HEK293 (cell line): ENCODE data around the gene PAX6.

Source experiments
- CTCF ChIA-PET: fragments of 350-600 bp; formaldehyde crosslinking; extraction: SDS; loops from one replicate; lab custom pipeline; 2021; ENCODE audit warnings: antibody characterized with exemption; lab: Yijun Ruan, JAX
- POLR2A ChIA-PET: fragments of 300-600 bp; formaldehyde crosslinking; extraction: SDS; loops from one replicate; lab custom pipeline; 2020; ENCODE audit warnings: antibody characterized with exemption, inconsistent platforms; lab: Yijun Ruan, JAX
- H3K27ac ChIP-seq: fragments of 200-500 bp; sonication (Bioruptor generic); 2 replicates; pipeline ENCODE4 v1.5.1; 2014; ENCODE audit warnings: low read depth, low read length, control low read depth, inconsistent platforms; ENCODE audit errors: extremely low read depth
- H3K36me3 ChIP-seq, 2 experiments: fragments of 200-500 bp in 1 of 2; sonication (Bioruptor generic) in 1 of 2; 1 replicate in 1 of 2; 2 replicates in 1 of 2; pipeline ENCODE4 v1.5.1; 2014 to 2017; ENCODE audit warnings: inconsistent platforms in 2 of 2, low read length in 2 of 2; ENCODE audit not compliant: control insufficient read depth in 2 of 2, insufficient read depth in 1 of 2
- H3K4me1 ChIP-seq: fragments of 200-500 bp; sonication (Bioruptor generic); 2 replicates; pipeline ENCODE4 v1.5.1; 2014; ENCODE audit warnings: mild to moderate bottlenecking, low read length, inconsistent platforms; ENCODE audit not compliant: control insufficient read depth, insufficient read depth
- H3K4me3 ChIP-seq: 2 replicates; pipeline ENCODE4 v1.5.1; 2011; ENCODE audit warnings: low read depth, mild to moderate bottlenecking, control low read depth, low read length, moderate library complexity
- H3K9me3 ChIP-seq: fragments of 200-500 bp; sonication (Bioruptor generic); 2 replicates; pipeline ENCODE4 v1.5.1; 2014; ENCODE audit warnings: low read depth, low read length, inconsistent platforms; ENCODE audit not compliant: control insufficient read depth, insufficient read depth
- GLI2 ChIP-seq: fragments of 450-650 bp; formaldehyde crosslinking; IDR thresholded peaks from 2 replicates; pipeline ENCODE4; 2017; ENCODE audit warnings: missing biosample characterization, missing genetic modification characterization, low read depth, borderline replicate concordance
- GLI4 ChIP-seq: fragments of 450-650 bp; formaldehyde crosslinking; IDR thresholded peaks from 2 replicates; pipeline ENCODE4 v1.5.1; 2016; ENCODE audit warnings: missing biosample characterization, missing genetic modification characterization
- IKZF3 ChIP-seq: fragments of 450-650 bp; IDR thresholded peaks from 2 replicates; pipeline ENCODE4 v1.5.0; 2018; ENCODE audit warnings: missing biosample characterization, mild to moderate bottlenecking, missing genetic modification characterization, moderate library complexity
- KLF16 ChIP-seq: fragments of 450-650 bp; formaldehyde crosslinking; IDR thresholded peaks from 2 replicates; pipeline ENCODE4 v1.5.1; 2017; ENCODE audit warnings: missing biosample characterization, missing genetic modification characterization
- SALL2 ChIP-seq: fragments of 450-650 bp; formaldehyde crosslinking; IDR thresholded peaks from 2 replicates; pipeline ENCODE4 v1.5.0; 2017; ENCODE audit warnings: missing biosample characterization, mild to moderate bottlenecking, missing genetic modification characterization, borderline replicate concordance
- TRIM28 ChIP-seq: IDR thresholded peaks from 2 replicates; pipeline ENCODE4 v1.6.1; 2011; ENCODE audit warnings: low read length, control low read depth, borderline replicate concordance
- ZFHX2 ChIP-seq: fragments of 450-650 bp; formaldehyde crosslinking; conservative IDR thresholded peaks from 2 replicates; pipeline ENCODE4 v1.5.1; 2016; ENCODE audit warnings: missing biosample characterization, missing genetic modification characterization
- ZFP3 ChIP-seq: fragments of 450-650 bp; formaldehyde crosslinking; IDR thresholded peaks from 2 replicates; pipeline ENCODE4 v1.5.1; 2016; ENCODE audit warnings: low read depth, missing biosample characterization, missing genetic modification characterization
- ZNF133 ChIP-seq: fragments of 450-650 bp; formaldehyde crosslinking; IDR thresholded peaks from 2 replicates; pipeline ENCODE4 v1.5.1; 2016; ENCODE audit warnings: missing biosample characterization, missing genetic modification characterization
- ZNF140 ChIP-seq: fragments of 450-650 bp; formaldehyde crosslinking; IDR thresholded peaks from 2 replicates; pipeline ENCODE4 v1.5.1; 2016; ENCODE audit warnings: missing biosample characterization, missing genetic modification characterization
- ZNF211 ChIP-seq: fragments of 450-650 bp; formaldehyde crosslinking; IDR thresholded peaks from 2 replicates; pipeline ENCODE4 v1.5.1; 2016; ENCODE audit warnings: low read depth, missing biosample characterization, missing genetic modification characterization
- ZNF350 ChIP-seq: fragments of 450-650 bp; formaldehyde crosslinking; IDR thresholded peaks from 2 replicates; pipeline ENCODE4 v1.5.0; 2017; ENCODE audit warnings: missing biosample characterization, mild to moderate bottlenecking, missing genetic modification characterization
- ZNF610 ChIP-seq: fragments of 450-650 bp; formaldehyde crosslinking; IDR thresholded peaks from 2 replicates; pipeline ENCODE4 v1.5.1; 2016; ENCODE audit warnings: missing biosample characterization, missing genetic modification characterization, borderline replicate concordance
- ZNF621 ChIP-seq: fragments of 450-650 bp; formaldehyde crosslinking; IDR thresholded peaks from 2 replicates; pipeline ENCODE4 v1.5.1; 2017; ENCODE audit warnings: missing biosample characterization, missing genetic modification characterization
- ZNF629 ChIP-seq: fragments of 450-650 bp; formaldehyde crosslinking; IDR thresholded peaks from 2 replicates; pipeline ENCODE4 v1.5.1; 2017; ENCODE audit warnings: missing biosample characterization, missing genetic modification characterization
- ZNF747 ChIP-seq: fragments of 450-650 bp; formaldehyde crosslinking; IDR thresholded peaks from 2 replicates; pipeline ENCODE4 v1.5.1; 2016; ENCODE audit warnings: missing biosample characterization, missing genetic modification characterization
- ZNF776 ChIP-seq: fragments of 450-650 bp; formaldehyde crosslinking; IDR thresholded peaks from 2 replicates; pipeline ENCODE4 v1.5.0; 2017; ENCODE audit warnings: missing biosample characterization, missing genetic modification characterization, borderline replicate concordance
- ZNF785 ChIP-seq: fragments of 450-650 bp; formaldehyde crosslinking; IDR thresholded peaks from 2 replicates; pipeline ENCODE4 v1.5.1; 2016; ENCODE audit warnings: missing biosample characterization, missing genetic modification characterization
- ZSCAN23 ChIP-seq: fragments of 450-650 bp; formaldehyde crosslinking; IDR thresholded peaks from 2 replicates; pipeline ENCODE4 v1.5.1; 2016; ENCODE audit warnings: missing biosample characterization, missing genetic modification characterization
- TF ChIP-seq, protein P1 (sequence below): fragments of 450-650 bp; formaldehyde crosslinking; IDR thresholded peaks from 2 replicates; pipeline ENCODE4 v1.5.1; 2017; ENCODE audit warnings: missing biosample characterization, missing genetic modification characterization
- TF ChIP-seq, protein P2 (sequence below): fragments of 450-650 bp; formaldehyde crosslinking; IDR thresholded peaks from 2 replicates; pipeline ENCODE4 v1.5.1; 2016; ENCODE audit warnings: missing biosample characterization, missing genetic modification characterization

Gene PAX6

DNA sequence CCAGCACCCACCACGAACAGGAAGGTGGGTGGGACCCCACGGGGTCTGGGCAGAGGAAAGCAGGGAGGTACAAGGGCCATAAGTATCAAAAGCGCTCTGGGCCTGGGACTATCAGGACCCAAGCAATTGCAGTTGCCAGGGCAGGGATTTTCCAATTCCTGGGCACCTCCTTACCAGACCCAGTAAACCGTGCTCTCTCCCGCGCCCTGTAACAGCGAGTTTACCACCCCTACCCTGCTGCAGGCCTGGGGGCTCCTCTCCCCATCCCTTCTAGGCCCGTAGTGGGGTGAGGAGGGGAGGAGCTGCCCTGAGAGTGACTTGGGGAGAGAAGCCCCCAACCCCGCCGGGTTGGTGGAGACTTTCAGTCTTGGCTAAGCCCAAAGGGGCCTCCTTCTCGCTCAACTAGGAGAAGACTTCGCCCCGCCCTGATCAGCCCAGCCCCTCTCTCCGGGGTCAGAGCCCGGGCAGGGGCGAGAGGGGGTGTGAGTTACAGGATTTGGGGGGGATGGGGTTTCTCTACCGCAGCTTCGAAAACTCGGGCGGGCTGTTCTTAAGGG, 5.4 kb downstream of the PAX6 start:
- CTCF ChIA-PET = no interaction called here
- no peak for TF ChIP-seq ZNF621 (tag by site-specific recombination)
- TF ChIP-seq GLI4 (tag by site-specific recombination) = no peak
- no peak for TF ChIP-seq KLF16 (tag by site-specific recombination)
- TF ChIP-seq GLI2 = no peak
- no peak for TF ChIP-seq ZNF776 (tag by site-specific recombination)
- no peak for TF ChIP-seq TRIM28
- no peak for TF ChIP-seq ZNF747 (tag by site-specific recombination)
- no peak for TF ChIP-seq ZNF211 (tag by site-specific recombination)
- no peak for TF ChIP-seq ZNF140 (tag by site-specific recombination)
- TF ChIP-seq ZNF133 (tag by site-specific recombination) = no peak
- no peak for TF ChIP-seq ZFHX2 (tag by site-specific recombination)
- TF ChIP-seq ZFP3 = no peak
- TF ChIP-seq IKZF3 (tag by site-specific recombination) = no peak
- Histone ChIP-seq H3K4me3 (no peak overlapping the region), H3K9me3 (no peaks in the 10 kb centered on the region), H3K4me1 (no peaks in the 10 kb centered on the region), H3K36me3 (peaks cover 4 to 57% of the 10 kb centered on the region in 2 experiments; a peak in 2 of 3 replicates), H3K27ac (no peak overlapping the region)
- POLR2A ChIA-PET = no interaction called here

DNA sequence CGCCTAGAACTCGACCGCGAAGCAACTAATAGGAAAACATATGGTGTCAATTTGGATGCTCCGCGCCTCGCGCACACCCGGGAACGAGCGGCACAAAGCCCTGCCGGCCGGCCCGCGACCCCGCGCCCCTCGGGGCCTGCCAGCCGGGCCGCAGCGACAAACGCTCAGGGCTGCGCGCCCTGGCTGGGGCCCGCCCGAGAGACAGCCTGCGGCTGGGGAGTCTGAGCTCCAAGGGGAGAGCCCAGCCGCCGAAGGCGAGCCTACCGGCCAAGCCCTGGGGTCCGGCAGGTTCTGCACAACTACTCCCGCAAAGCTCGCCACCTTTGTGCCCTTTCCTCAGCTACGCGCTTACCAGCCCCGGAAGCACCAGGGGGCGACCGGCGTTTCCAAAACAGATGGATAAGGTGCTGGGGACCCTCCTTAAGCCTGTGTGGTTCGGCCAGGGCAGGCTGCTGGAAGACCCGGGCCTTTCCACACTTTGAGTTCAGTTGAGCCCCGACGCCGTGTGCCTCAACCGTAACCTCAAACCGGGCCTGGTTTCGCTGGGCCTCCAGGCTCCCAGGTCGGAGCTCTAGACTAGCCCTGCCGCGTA, 6.0 kb downstream of the PAX6 start:
- Histone ChIP-seq H3K4me3 (no peak overlapping the region), H3K4me1 (no peaks in the 10 kb centered on the region), H3K27ac (no peak overlapping the region), H3K9me3 (no peaks in the 10 kb centered on the region), H3K36me3 (peaks cover 4 to 63% of the 10 kb centered on the region in 2 experiments; a peak in 2 of 3 replicates)
- TF ChIP-seq ZNF776 (tag by site-specific recombination) (no peak), SALL2 (tag by site-specific recombination) (no peak), ZNF610 (tag by site-specific recombination) (no peak), ZNF785 (no peak), ZNF350 (tag by site-specific recombination) (no peak), ZNF133 (tag by site-specific recombination) (no peak)
- TF ChIP-seq, protein P1, sequence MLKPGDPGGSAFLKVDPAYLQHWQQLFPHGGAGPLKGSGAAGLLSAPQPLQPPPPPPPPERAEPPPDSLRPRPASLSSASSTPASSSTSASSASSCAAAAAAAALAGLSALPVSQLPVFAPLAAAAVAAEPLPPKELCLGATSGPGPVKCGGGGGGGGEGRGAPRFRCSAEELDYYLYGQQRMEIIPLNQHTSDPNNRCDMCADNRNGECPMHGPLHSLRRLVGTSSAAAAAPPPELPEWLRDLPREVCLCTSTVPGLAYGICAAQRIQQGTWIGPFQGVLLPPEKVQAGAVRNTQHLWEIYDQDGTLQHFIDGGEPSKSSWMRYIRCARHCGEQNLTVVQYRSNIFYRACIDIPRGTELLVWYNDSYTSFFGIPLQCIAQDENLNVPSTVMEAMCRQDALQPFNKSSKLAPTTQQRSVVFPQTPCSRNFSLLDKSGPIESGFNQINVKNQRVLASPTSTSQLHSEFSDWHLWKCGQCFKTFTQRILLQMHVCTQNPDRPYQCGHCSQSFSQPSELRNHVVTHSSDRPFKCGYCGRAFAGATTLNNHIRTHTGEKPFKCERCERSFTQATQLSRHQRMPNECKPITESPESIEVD = no peak
- TF ChIP-seq, protein P2, sequence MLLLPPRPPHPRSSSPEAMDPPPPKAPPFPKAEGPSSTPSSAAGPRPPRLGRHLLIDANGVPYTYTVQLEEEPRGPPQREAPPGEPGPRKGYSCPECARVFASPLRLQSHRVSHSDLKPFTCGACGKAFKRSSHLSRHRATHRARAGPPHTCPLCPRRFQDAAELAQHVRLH (tag by site-specific recombination) = no peak
- ChIA-PET CTCF (no interaction called here), POLR2A (no interaction called here)

DNA sequence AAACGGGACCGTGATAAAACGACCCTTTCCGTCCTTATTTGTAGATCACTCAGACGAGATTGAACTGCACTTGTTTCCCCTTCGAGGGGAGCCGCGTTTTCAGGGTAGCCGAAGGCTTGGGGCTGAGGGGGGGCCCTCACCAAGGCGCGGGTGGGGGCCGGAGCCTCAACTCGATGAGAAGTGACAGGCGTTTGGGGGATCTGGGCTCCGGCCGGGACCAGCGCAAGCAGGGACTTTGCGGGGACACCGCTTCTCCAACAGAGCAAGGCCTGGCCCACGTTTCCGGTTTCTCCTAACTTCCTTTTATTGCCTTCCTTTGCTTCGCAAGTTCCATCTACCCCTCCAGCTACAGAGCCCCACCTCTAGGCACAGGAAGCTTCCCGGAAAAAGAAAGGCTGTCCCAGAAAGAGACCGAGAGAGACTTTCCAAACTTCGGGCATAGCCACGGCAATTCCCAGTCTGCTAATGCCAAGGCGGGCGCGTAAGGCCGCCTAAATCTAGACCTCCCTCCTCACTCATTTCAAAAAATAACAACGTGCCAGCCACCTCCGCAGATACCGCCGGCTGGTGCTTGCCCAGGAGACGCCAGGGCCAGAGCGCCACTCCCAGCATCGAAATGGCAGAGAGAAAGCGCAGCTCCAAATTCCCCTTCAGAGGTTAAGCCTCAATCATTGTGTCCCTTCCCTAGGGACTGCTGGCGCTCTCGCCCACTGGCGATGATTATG, 6.6 kb downstream of the PAX6 start:
- H3K9me3 ChIP-seq = no peaks in the 10 kb centered on the region
- H3K4me1 ChIP-seq = no peaks in the 10 kb centered on the region
- no peak overlapping the region for H3K4me3 ChIP-seq
- CTCF ChIA-PET = interaction anchor here (0.6 kb wide), 1 partner anchor 568 kb away, joined by 3 read pairs; no protein-coding TSS in a partner anchor
- no peak overlapping the region for H3K27ac ChIP-seq
- POLR2A ChIA-PET = no interaction called here
- H3K36me3 ChIP-seq = peaks cover 4 to 69% of the 10 kb centered on the region in 2 experiments; a peak in 2 of 3 replicates
- TF ChIP-seq ZNF629 (tag by site-specific recombination) (no peak), ZSCAN23 (no peak)
- TF ChIP-seq, all 188 proteins: peak for 0
